GM12878 (cell line): Measurements from ENCODE around the gene SHB. TPM values are rescaled to one million over a fixed set of nuclear protein-coding genes. Genes with fewer than 3 reads are reported as not detected.

ENCODE experiments used
- ATAC-seq: fragments of 200-7000 bp; cut with Tn5 transposase; 3 replicates; pipeline ENCODE4 v1.9.1; 2020; ENCODE audit warnings: mild to moderate bottlenecking, moderate library complexity
- BruUV-seq: library from RNA; stranded (reverse); fragments of 400-500 nt; replicated peaks from 2 replicates; lab custom pipeline; 2021; lab: Mats Ljungman, UMichigan
- CTCF ChIA-PET: fragments of 300-600 bp; sonication (Branson Sonifier 250); formaldehyde crosslinking; extraction: SDS; loops from one replicate; lab custom pipeline; 2021; ENCODE audit warnings: inconsistent platforms; lab: Yijun Ruan, JAX
- POLR2A ChIA-PET: fragments of 350-600 bp; formaldehyde crosslinking; extraction: SDS; loops from one replicate; lab custom pipeline; 2021; ENCODE audit warnings: inconsistent platforms; lab: Charles Lee
- RAD21 ChIA-PET: fragments of 300-600 bp; sonication (Branson Sonifier 250); formaldehyde crosslinking; loops from one replicate; lab custom pipeline; 2023; ENCODE audit warnings: antibody characterized with exemption; ENCODE audit not compliant: unreplicated experiment; lab: Charles Lee
- SMC1A ChIA-PET: fragments of 300-600 bp; sonication (Branson Sonifier 250); formaldehyde crosslinking; loops from one replicate; lab custom pipeline; 2023; ENCODE audit not compliant: unreplicated experiment, uncharacterized antibody; lab: Charles Lee
- DNase-seq: peaks from one replicate; pipeline ENCODE4 v3.0.0-alpha.2; 2011; ENCODE audit warnings: low read depth, low spot score
- FAIRE-seq: peaks from 3 replicates; lab custom pipeline; 2011; peaks lifted over from hg19 to GRCh38; lab: Jason Lieb, UNC
- H2AFZ ChIP-seq: 2 replicates; pipeline ENCODE4 v1.6.0; 2011; ENCODE audit warnings: low read depth, low read length, control low read depth; ENCODE audit not compliant: control insufficient read depth
- H3K27ac ChIP-seq: 2 replicates; pipeline ENCODE4 v1.5.1; 2011; ENCODE audit warnings: control low read depth; ENCODE audit not compliant: control insufficient read depth, insufficient read depth
- H3K27me3 ChIP-seq, 2 experiments: replicated peaks in 1 of 2; 2 replicates each; pipeline versions ENCODE4 v1.6.0 to v1.6.1; 2011; ENCODE audit warnings: low read length in 1 of 2; ENCODE audit not compliant: control insufficient read depth in 2 of 2, insufficient read depth in 2 of 2
- H3K36me3 ChIP-seq, 2 experiments: 2 replicates each; pipeline ENCODE4 v1.5.1; 2011; ENCODE audit warnings: low read length in 1 of 2; ENCODE audit not compliant: control insufficient read depth in 2 of 2, insufficient read depth in 2 of 2
- H3K4me1 ChIP-seq: 2 replicates; pipeline ENCODE4 v1.6.1; 2011; ENCODE audit warnings: mild to moderate bottlenecking, low read length, moderate library complexity, mixed read lengths; ENCODE audit not compliant: control insufficient read depth, insufficient read depth
- H3K4me2 ChIP-seq: 2 replicates; pipeline ENCODE4 v1.6.0; 2011; ENCODE audit warnings: control low read depth; ENCODE audit not compliant: control insufficient read depth, insufficient read depth
- H3K4me3 ChIP-seq: fragments of 200-600 bp; sonication (generic); 2 replicates; pipeline ENCODE4 v1.5.1; 2016
- H3K79me2 ChIP-seq: 2 replicates; pipeline ENCODE4 v1.6.0; 2011; ENCODE audit warnings: low read length; ENCODE audit not compliant: control insufficient read depth, insufficient read depth
- H3K9ac ChIP-seq: 2 replicates; pipeline ENCODE4 v1.8.0; 2011; ENCODE audit warnings: low read length, control low read depth, mixed read lengths; ENCODE audit not compliant: control insufficient read depth, insufficient read depth
- H3K9me3 ChIP-seq: replicated peaks from 3 replicates; pipeline ENCODE4 v1.5.1; 2011; ENCODE audit warnings: mild to moderate bottlenecking, low read length; ENCODE audit not compliant: control insufficient read depth, insufficient read depth
- H4K20me1 ChIP-seq: 2 replicates; pipeline ENCODE4 v1.6.0; 2011; ENCODE audit not compliant: control insufficient read depth, insufficient read depth
- ATF3 ChIP-seq: IDR thresholded peaks from 2 replicates; pipeline ENCODE4 v1.6.1; 2011; ENCODE audit warnings: low read depth, mild to moderate bottlenecking, low read length, moderate library complexity, borderline replicate concordance; ENCODE audit errors: extremely low read depth
- IRF4 ChIP-seq: IDR thresholded peaks from 2 replicates; pipeline ENCODE4 v1.6.1; 2011; ENCODE audit warnings: low read depth, low read length
- NRF1 ChIP-seq: conservative IDR thresholded peaks from 2 replicates; pipeline ENCODE4 v1.6.1; 2011; ENCODE audit warnings: mild to moderate bottlenecking, low read depth, low read length, improper control_type of control experiment
- RUNX3 ChIP-seq: IDR thresholded peaks from 2 replicates; pipeline ENCODE4 v1.6.1; 2012; ENCODE audit warnings: low read length, inconsistent platforms
- SREBF1 ChIP-seq: IDR thresholded peaks from 2 replicates; pipeline ENCODE4 v1.6.1; 2012; ENCODE audit warnings: mild to moderate bottlenecking, low read length
- STAT1 ChIP-seq: fragments of 450-650 bp; conservative IDR thresholded peaks from 2 replicates; pipeline ENCODE4 v1.6.1; 2014; ENCODE audit warnings: antibody characterized with exemption, mild to moderate bottlenecking
- TAF1 ChIP-seq: IDR thresholded peaks from 2 replicates; pipeline ENCODE4 v1.6.1; 2011; ENCODE audit warnings: mild to moderate bottlenecking, low read depth, low read length, borderline replicate concordance
- ZBTB11 ChIP-seq: fragments of 450-650 bp; formaldehyde crosslinking; IDR thresholded peaks from 2 replicates; pipeline ENCODE4 v1.5.0; 2022; ENCODE audit warnings: mild to moderate bottlenecking, missing genetic modification characterization
- ZNF207 ChIP-seq: fragments of 450-650 bp; IDR thresholded peaks from 2 replicates; pipeline ENCODE4 v1.6.1; 2014; ENCODE audit warnings: antibody characterized with exemption, mild to moderate bottlenecking, borderline replicate concordance
- ZNF592 ChIP-seq: fragments of 450-650 bp; IDR thresholded peaks from 2 replicates; pipeline ENCODE4 v1.6.1; 2017; ENCODE audit warnings: mild to moderate bottlenecking, moderate library complexity
- WGBS: methylation state at CpG from one replicate; pipeline ENCODE4 v1.1.6; 2016; ENCODE audit warnings: low lambda C conversion rate; ENCODE audit not compliant: insufficient replicate concordance, insufficient coverage; ENCODE audit errors: missing lambda C conversion rate; 5-methylcytosine and 5-hydroxymethylcytosine counted together
- in situ Hi-C: fragments of 300-500 bp; cut with MboI; formaldehyde crosslinking; loops from 9 replicates; pipeline ENCODE4 v1.14.3; 2018; ENCODE audit warnings: mixed read lengths
- intact Hi-C: fragments of 100-400 bp; cut with micrococcal nuclease; formaldehyde crosslinking; loops from one replicate; pipeline ENCODE4 v1.14.2; 2022; ENCODE audit not compliant: unreplicated experiment
- polyA plus RNA-seq, 11 experiments: library from polyadenylated mRNA; depleted of rRNA in 4 of 11; unstranded in 6 of 11; stranded (reverse) in 5 of 11; fragments of >200 nt; fragmentation: Nextera tagmentation in 4 of 11; fragmentation: Illumina TruSeq in 1 of 11; extraction: Ambion mirVana in 4 of 11; extraction: Trizol in 1 of 11; gene quantifications; 1 replicate in 1 of 11; 2 replicates in 10 of 11; pipeline versions ENCODE4 v1.2.1 to v1.2.3, GENCODE V29; 2011 to 2016; ENCODE audit warnings: inconsistent platforms in 2 of 11, missing spikeins in 2 of 11, low read depth in 1 of 11
- total RNA-seq, 4 experiments: library from RNA; depleted of rRNA in 3 of 4; stranded (reverse); fragments of >200 nt in 3 of 4; fragmentation: Illumina TruSeq in 1 of 4; extraction: Trizol in 1 of 4; gene quantifications; 2 replicates each; pipeline versions ENCODE4 v1.2.1 to v1.2.3, GENCODE V29; 2013 to 2021

The SHB gene
- total and polyA plus RNA-seq, 10 of the 15 experiments (the other 5 are each of a cell fraction or from before 2014, with no cell fraction given), result 0.29 to 6.2 (median 1.3) TPM

- H3K4me3 ChIP-seq, result no peak overlapping the region
- ChIA-PET POLR2A (no interaction called here), CTCF (no interaction called here), SMC1A (interaction anchor here (1.1 to 1.9 kb wide), 2 partner anchors 11 to 45 kb away, joined by 4 read pairs; no protein-coding TSS in a partner anchor), RAD21 (no interaction called here)
- intact Hi-C loops, result no loop called here
- WGBS, result 51% methylated on average over 9 of the region's 9 CpGs
- no peak overlapping the region for H3K27ac ChIP-seq
- no peaks in the 10 kb centered on the region for H3K79me2 ChIP-seq
- BruUV-seq, result no TSS peak
- DNase-seq, result no peak
- TF ChIP-seq TAF1, result no peak
- H3K9ac ChIP-seq, result no peak overlapping the region
- no peak overlapping the region for H3K4me2 ChIP-seq
- in situ Hi-C loops, result no loop called here
- H3K4me1 ChIP-seq, result peaks cover 17% of the 10 kb centered on the region
- ATAC-seq, result no peak
- H4K20me1 ChIP-seq, result no peaks in the 10 kb centered on the region
- no peaks in the 10 kb centered on the region for H3K9me3 ChIP-seq
- no peak for FAIRE-seq
- H3K27me3 ChIP-seq, result no peaks in the 10 kb centered on the region
- no peaks in the 10 kb centered on the region for H3K36me3 ChIP-seq
- H2AFZ ChIP-seq, result no peak overlapping the region
Observed at GRCh38 chr9:37958154-37958553, 110.9 kb downstream of the SHB start.

GRCh38 chr9:37957664-37957953 is 111.4 kb downstream of the SHB start:
- H3K9ac ChIP-seq, result no peak overlapping the region
- RAD21 ChIA-PET, result no interaction called here
- no peaks in the 10 kb centered on the region for H3K79me2 ChIP-seq
- intact Hi-C loops (no loop called here), in situ Hi-C loops (no loop called here)
- no peak overlapping the region for H2AFZ ChIP-seq
- no peak overlapping the region for H3K27ac ChIP-seq
- CTCF ChIA-PET, result no interaction called here
- no peaks in the 10 kb centered on the region for H3K36me3 ChIP-seq
- DNase-seq, result no peak
- no peak overlapping the region for H3K4me3 ChIP-seq
- H4K20me1 ChIP-seq, result no peaks in the 10 kb centered on the region
- no TSS peak for BruUV-seq
- TF ChIP-seq IRF4 (no peak), NRF1 (no peak), ATF3 (no peak), RUNX3 (no peak), ZBTB11 (CRISPR knock-in tag) (no peak), SREBF1 (no peak), ZNF592 (no peak), STAT1 (no peak), ZNF207 (no peak)
- H3K4me2 ChIP-seq, result no peak overlapping the region
- 33% methylated on average over 2 of the region's 2 CpGs for WGBS
- no peak for ATAC-seq
- H3K27me3 ChIP-seq, result no peaks in the 10 kb centered on the region
- H3K4me1 ChIP-seq, result peaks cover 22% of the 10 kb centered on the region
- POLR2A ChIA-PET, result no interaction called here
- FAIRE-seq, result no peak
- no peaks in the 10 kb centered on the region for H3K9me3 ChIP-seq
- SMC1A ChIA-PET, result no interaction called here
